ENCODE results near the gene RYK.

The RYK gene

GRCh38 chr3:134153761-134154160 lies 96.9 kb downstream of the RYK start:
- DNase-seq (ENCODE audit: low spot score), result no peak
- TF ChIP-seq, protein P1, sequence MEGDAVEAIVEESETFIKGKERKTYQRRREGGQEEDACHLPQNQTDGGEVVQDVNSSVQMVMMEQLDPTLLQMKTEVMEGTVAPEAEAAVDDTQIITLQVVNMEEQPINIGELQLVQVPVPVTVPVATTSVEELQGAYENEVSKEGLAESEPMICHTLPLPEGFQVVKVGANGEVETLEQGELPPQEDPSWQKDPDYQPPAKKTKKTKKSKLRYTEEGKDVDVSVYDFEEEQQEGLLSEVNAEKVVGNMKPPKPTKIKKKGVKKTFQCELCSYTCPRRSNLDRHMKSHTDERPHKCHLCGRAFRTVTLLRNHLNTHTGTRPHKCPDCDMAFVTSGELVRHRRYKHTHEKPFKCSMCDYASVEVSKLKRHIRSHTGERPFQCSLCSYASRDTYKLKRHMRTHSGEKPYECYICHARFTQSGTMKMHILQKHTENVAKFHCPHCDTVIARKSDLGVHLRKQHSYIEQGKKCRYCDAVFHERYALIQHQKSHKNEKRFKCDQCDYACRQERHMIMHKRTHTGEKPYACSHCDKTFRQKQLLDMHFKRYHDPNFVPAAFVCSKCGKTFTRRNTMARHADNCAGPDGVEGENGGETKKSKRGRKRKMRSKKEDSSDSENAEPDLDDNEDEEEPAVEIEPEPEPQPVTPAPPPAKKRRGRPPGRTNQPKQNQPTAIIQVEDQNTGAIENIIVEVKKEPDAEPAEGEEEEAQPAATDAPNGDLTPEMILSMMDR (IDR thresholded peaks at IDR 0.05), result no peak
- Histone ChIP-seq H3K27ac (no peak overlapping the region), H3K4me3 (no peak overlapping the region)

DNA sequence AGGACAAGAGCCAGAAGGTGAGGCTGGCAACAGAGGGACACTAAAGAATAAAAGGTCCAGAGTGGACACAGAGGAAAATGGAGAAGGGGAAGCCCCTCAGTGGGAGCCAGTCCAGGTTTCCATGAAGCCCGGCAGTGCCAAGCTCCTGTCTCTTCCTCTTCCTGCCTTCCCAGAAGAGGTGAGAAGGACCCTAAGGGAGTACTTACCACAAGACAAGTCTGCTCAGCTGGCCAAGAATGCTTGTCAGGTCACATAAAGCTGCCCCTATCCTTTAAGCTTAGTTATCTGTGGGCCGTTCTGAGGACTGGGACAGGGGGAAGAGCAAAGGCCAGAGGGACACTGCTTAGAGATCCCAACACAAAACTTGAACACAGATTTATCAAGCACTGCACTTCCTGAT lies 100.2 kb downstream of the RYK start:
- Histone ChIP-seq H3K4me3 (no peak overlapping the region), H3K27ac (no peak overlapping the region)
- TF ChIP-seq, protein P1 (IDR thresholded peaks at IDR 0.05), result no peak
- DNase-seq (ENCODE audit: low spot score), result no peak

GRCh38 chr3:134149286-134149685 lies 101.4 kb downstream of the RYK start:
- no peak for DNase-seq (ENCODE audit: low spot score)
- TF ChIP-seq, protein P1 (IDR thresholded peaks at IDR 0.05), result no peak
- no peak overlapping the region for H3K4me3 ChIP-seq
- no peak overlapping the region for H3K27ac ChIP-seq

- no peak overlapping the region for H3K4me3 ChIP-seq
- H3K27ac ChIP-seq, result no peak overlapping the region
- TF ChIP-seq, protein P1 (IDR thresholded peaks at IDR 0.05), result no peak
- no peak for DNase-seq (ENCODE audit: low spot score)
Observed at GRCh38 chr3:134148534-134148933, 102.1 kb downstream of the RYK start.

DNA sequence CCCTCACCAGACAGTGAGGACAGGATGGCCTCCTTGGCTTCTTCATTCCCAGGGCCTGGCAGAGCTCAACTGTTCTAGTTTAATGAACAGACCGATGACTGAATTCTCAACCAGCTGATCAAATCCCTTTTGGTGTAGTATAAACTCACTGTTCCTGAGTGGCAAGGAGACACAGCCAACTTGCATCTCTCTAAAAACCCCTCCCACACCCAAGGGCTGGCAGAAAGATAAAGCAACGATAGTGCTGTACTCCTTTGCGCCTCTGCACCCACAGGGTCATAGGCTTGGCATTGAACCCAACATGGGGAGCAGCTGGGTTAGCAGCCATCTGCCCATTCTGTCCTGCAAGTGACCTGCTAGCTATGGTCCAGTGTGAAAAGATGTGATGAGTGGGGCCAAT lies 103.2 kb downstream of the RYK start:
- TF ChIP-seq, protein P1 (IDR thresholded peaks at IDR 0.05), result no peak
- no peak for DNase-seq (ENCODE audit: low spot score)
- H3K27ac ChIP-seq, result no peak overlapping the region
- H3K4me3 ChIP-seq, result no peak overlapping the region

GRCh38 chr3:134146666-134147065 lies 104.0 kb downstream of the RYK start:
- TF ChIP-seq, protein P1 (IDR thresholded peaks at IDR 0.05), result no peak
- H3K27ac ChIP-seq, result no peak overlapping the region
- no peak for DNase-seq (ENCODE audit: low spot score)
- H3K4me3 ChIP-seq, result no peak overlapping the region

DNA sequence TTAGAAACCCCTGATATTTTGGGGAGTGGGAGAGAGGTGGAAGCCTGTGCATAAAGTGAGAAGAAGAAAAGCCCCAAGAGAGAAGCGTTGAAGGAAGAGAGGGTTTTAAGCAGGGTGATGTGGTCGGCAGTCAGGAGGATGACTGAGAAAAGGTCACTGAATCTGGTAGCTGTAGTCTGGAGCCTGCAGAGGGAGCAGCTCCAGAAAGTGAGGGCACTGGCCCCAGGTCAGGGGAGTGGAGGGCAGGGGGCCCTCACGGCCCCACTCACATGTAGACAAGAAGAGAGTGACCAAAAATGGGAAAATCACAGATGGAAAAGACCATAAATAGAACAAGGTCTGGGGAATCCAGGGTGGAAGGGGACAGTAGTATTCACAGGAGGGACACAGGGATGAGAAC lies 105.5 kb downstream of the RYK start:
- TF ChIP-seq, protein P1 (IDR thresholded peaks at IDR 0.05), result no peak
- H3K27ac ChIP-seq, result no peak overlapping the region

More for the DNA sequence above, 105.5 kb downstream of the RYK start:
- H3K4me3 ChIP-seq, result no peak overlapping the region
- DNase-seq (ENCODE audit: low spot score), result no peak
